Ovary (tissue), 9 donors: Measurements from ENCODE around the gene CLEC4E. TPM values are rescaled to one million over a fixed set of nuclear protein-coding genes. Genes with fewer than 3 reads are reported as not detected.
"Not testable (repeated sequence)": the region's sequence is repeated elsewhere in the genome, so short reads cannot be mapped to it uniquely, and the experiment has no call there.

ENCODE experiments used
- DNase-seq, 5 donors: peaks; one replicate each; pipeline ENCODE4 v3.0.0-alpha.2; 2019 to 2020
- H3K27ac ChIP-seq, 2 donors: fragments of 200-600 bp; one replicate each; pipeline versions ENCODE4 v1.5.1 to v1.8.0; 2019 to 2022
- H3K27me3 ChIP-seq: fragments of 200-600 bp; one replicate; pipeline ENCODE4 v1.8.0; 2022
- H3K36me3 ChIP-seq: fragments of 200-600 bp; sonication (generic); one replicate; pipeline ENCODE4 v1.5.1; 2019
- H3K4me1 ChIP-seq: one replicate; pipeline ENCODE4 v1.8.1; 2013; ENCODE audit warnings: mild to moderate bottlenecking, moderate library complexity; ENCODE audit not compliant: insufficient read depth
- H3K4me3 ChIP-seq: fragments of 200-600 bp; sonication (generic); one replicate; pipeline ENCODE4 v1.5.1; 2017
- H3K9me3 ChIP-seq, 2 donors: fragments of 200-600 bp in 1 of 2; sonication (generic) in 1 of 2; one replicate each; pipeline versions ENCODE4 v1.5.1 to v1.8.1; 2013 to 2019; ENCODE audit warnings: mild to moderate bottlenecking in 1 of 2, moderate library complexity in 1 of 2
- EP300 ChIP-seq: sonication (generic); formaldehyde crosslinking; IDR thresholded peaks from one replicate; pipeline ENCODE4 v1.6.1; 2017; ENCODE audit warnings: antibody characterized with exemption
- POLR2A ChIP-seq: fragments of 450-650 bp; IDR thresholded peaks from one replicate; pipeline ENCODE4 v1.6.1; 2017; ENCODE audit warnings: antibody characterized with exemption, mild to moderate bottlenecking, moderate library complexity
- WGBS, 3 donors: extraction: QIAGEN DNeasy Blood & Tissue Kit in 1 of 3; methylation state at CpG; one replicate each; pipeline versions ENCODE4 v1.1.5 to v1.1.7; 2013 to 2017; 5-methylcytosine and 5-hydroxymethylcytosine counted together
- intact Hi-C, 4 donors: fragments of 100-400 bp; cut with DNase I; formaldehyde crosslinking; loops; one replicate each; pipeline versions ENCODE4 v1.11.0 to v1.15.1; 2022 to 2023
- polyA plus RNA-seq, 2 donors: library from polyadenylated mRNA; stranded (reverse); fragments of 200-250 nt in 1 of 2; fragments of 350-450 nt in 1 of 2; fragmentation: Illumina TruSeq in 1 of 2; extraction: RNeasy Lipid Tissue Mini Kit (QIAGEN cat#74804) in 1 of 2; gene quantifications; one replicate each; pipeline ENCODE4 v1.2.3, GENCODE V29; 2013 to 2014
- total RNA-seq, 7 donors: library from RNA; depleted of rRNA in 2 of 7; stranded (reverse); fragments of >200 nt in 2 of 7; fragmentation: NEBNext Ultra II Directional in 3 of 7; extraction: Animal tissue kit (Norgen Biotek cat#: 25700) in 3 of 7; gene quantifications; one replicate each; pipeline versions ENCODE4 v1.1.0 to v1.2.4, GENCODE V29; 2016 to 2023
- TF ChIP-seq, protein P1 (sequence below), 3 donors: fragments of 450-650 bp in 2 of 3; fragments of 200-600 bp in 1 of 3; IDR thresholded peaks; one replicate each; pipeline versions ENCODE4 v1.5.1 to v1.8.0; 2016 to 2022; ENCODE audit warnings: antibody characterized with exemption in 3 of 3, mild to moderate bottlenecking in 1 of 3
- donor health status: DM: no; HTN: no; CAD: no; lungs with moderate emphysema.
- donor health status: DM: no; HTN: no; CAD: no.
- donor health status: Bipolar disorder and iron deficiency.
- donor health status: DM: yes; HTN: yes; CAD: no.
- donor health status: DM: no; HTN: no; CAD: no.
- donor health status: DM: yes; HTN: yes; CAD: no.

CLEC4E gene
- total and polyA plus RNA-seq, 9 donors: 0.35 to 2.8 (median 0.97) TPM; not detected in 1

DNA sequence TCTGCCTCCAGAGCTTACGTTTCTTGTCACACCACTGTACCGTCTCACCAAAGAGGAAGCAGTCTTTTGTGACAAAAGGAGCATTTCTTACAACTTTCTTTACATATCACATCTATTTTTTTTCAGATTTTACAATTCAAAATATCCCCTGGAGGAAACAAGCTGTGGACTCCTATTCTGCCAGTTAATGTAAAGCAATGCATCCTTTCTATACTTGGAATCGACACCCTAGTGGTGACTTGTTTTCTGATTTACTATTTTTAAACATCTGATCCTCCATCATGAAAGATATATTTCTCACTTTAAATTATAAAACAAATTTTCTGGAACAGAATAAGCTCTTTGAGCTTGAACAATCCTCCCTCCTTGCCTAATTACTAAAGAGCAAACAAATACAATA is 37.2 kb upstream of the CLEC4E start:
- Histone ChIP-seq H3K36me3 (no peaks in the 10 kb centered on the region), H3K9me3 (no peaks in the 10 kb centered on the region), H3K27me3 (no peaks in the 10 kb centered on the region), H3K4me1 (no peaks in the 10 kb centered on the region), H3K27ac (no peak overlapping the region), H3K4me3 (no peak overlapping the region)
- intact Hi-C loops: no loop called here
- TF ChIP-seq POLR2A (no peak), EP300 (no peak)
- TF ChIP-seq, protein P1, sequence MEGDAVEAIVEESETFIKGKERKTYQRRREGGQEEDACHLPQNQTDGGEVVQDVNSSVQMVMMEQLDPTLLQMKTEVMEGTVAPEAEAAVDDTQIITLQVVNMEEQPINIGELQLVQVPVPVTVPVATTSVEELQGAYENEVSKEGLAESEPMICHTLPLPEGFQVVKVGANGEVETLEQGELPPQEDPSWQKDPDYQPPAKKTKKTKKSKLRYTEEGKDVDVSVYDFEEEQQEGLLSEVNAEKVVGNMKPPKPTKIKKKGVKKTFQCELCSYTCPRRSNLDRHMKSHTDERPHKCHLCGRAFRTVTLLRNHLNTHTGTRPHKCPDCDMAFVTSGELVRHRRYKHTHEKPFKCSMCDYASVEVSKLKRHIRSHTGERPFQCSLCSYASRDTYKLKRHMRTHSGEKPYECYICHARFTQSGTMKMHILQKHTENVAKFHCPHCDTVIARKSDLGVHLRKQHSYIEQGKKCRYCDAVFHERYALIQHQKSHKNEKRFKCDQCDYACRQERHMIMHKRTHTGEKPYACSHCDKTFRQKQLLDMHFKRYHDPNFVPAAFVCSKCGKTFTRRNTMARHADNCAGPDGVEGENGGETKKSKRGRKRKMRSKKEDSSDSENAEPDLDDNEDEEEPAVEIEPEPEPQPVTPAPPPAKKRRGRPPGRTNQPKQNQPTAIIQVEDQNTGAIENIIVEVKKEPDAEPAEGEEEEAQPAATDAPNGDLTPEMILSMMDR (IDR thresholded peaks at IDR 0.05): no peak
- 77 to 86% (median 80%) methylated on average over 3 of the region's 3 CpGs for WGBS, 3 donors
- DNase-seq: no peak

DNA sequence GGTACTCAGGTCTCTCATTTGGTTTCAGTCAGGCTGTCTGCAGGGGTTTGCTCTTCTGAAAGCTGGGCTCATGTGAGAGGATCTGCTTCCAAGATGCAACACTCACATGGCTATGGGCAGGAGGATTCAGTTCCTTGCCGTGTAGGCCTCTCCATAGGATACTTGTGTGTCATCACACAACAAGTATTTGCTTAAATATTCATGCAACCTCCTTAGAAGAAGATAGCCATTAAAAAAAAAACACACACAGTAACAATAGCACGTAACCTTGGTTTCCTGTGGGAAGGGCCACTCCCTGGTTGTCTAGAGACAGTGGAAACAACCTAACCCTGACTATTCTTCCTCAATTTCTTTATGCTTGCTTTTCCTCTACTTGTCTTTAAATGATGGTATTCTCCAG is 31.8 kb upstream of the CLEC4E start:
- Histone ChIP-seq H3K27me3 (no peaks in the 10 kb centered on the region), H3K36me3 (no peaks in the 10 kb centered on the region), H3K4me3 (no peak overlapping the region), H3K27ac (no peak overlapping the region), H3K9me3 (no peaks in the 10 kb centered on the region), H3K4me1 (no peaks in the 10 kb centered on the region)
- TF ChIP-seq POLR2A (no peak), EP300 (no peak)
- TF ChIP-seq, protein P1 (IDR thresholded peaks at IDR 0.05): no peak
- DNase-seq: no peak
- WGBS, 3 donors: 41 to 43% (median 42%) methylated on average over 2 of the region's 2 CpGs
- intact Hi-C loops: no loop called here

DNA sequence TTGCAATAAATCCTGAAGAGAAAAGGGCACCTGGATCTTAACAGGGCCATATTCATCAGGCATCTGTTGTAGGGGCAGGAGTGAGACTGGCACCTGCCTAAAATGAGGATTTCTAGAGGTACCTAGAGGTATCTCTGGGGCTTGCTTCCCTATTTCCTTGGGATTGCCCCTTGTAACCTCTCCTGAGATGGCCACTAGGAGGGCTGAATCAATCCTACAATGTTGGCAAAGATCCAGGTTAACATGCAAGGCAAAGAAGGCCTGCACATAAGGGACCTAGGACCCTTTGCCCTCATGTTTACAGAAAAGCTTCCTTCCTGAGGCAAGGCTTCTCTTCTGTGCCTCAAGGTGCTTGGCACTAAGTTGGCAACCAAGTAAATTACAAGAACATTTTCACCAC is 25.8 kb upstream of the CLEC4E start:
- Histone ChIP-seq H3K27ac (no peak overlapping the region), H3K9me3 (no peaks in the 10 kb centered on the region), H3K4me3 (no peak overlapping the region), H3K4me1 (no peaks in the 10 kb centered on the region), H3K36me3 (no peaks in the 10 kb centered on the region), H3K27me3 (no peaks in the 10 kb centered on the region)
- TF ChIP-seq POLR2A: no peak
- TF ChIP-seq, protein P1 (IDR thresholded peaks at IDR 0.05): no peak
- intact Hi-C loops: no loop called here
- DNase-seq: no peak

DNA sequence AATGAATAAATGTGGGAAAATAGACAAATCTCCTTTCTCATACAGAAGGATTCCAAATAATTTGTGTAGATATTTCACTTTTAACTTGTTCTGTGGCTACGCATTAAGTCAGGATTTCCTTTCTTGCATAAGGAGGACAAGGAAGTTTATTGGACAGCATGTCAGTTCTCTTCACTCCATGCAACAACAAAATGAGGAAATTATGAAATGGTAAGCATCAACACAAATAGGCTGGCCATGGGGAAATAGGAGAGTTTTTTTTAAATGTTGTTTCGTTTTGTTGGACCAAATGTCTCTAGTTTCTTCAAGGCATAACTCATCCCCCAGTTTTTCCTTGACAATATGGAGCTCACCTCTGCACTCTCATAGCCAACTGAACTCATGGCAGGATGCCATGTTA is 25.3 kb upstream of the CLEC4E start:
- DNase-seq, H3K27ac ChIP-seq, H3K36me3 ChIP-seq, H3K4me1 ChIP-seq, H3K4me3 ChIP-seq, H3K27me3 ChIP-seq, intact Hi-C loops, H3K9me3 ChIP-seq: not testable (repeated sequence)
- 66 to 73% (median 73%) methylated on average over 2 of the region's 2 CpGs for WGBS, 3 donors

- no peak for DNase-seq
- no peak for TF ChIP-seq POLR2A
Measured at GRCh38 chr12:8564656-8565055, 24.0 kb upstream of the CLEC4E start.

DNA sequence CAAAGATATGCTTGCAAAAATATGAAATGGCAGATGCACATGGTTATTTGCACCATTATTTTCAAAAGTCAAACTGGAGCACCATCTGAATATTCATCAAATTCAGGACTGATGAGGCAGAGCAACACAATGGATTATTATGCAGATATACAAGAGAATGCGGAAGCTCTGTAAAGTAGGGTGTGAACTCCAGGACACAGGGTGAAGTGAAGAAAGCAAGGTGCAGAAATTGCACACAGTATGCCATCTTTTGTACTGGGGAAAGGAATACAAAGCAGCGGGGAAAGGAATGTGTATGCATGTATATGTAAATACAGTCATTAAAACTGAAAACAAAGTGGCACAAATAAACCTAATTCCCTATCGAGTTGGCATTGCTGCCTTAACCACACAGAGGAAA is 22.7 kb upstream of the CLEC4E start:
- no peak overlapping the region for H3K27ac ChIP-seq
- H3K9me3 ChIP-seq: no peaks in the 10 kb centered on the region
- TF ChIP-seq, protein P1 (IDR thresholded peaks at IDR 0.05): no peak
- TF ChIP-seq EP300: no peak
- TF ChIP-seq POLR2A: no peak
- H3K36me3 ChIP-seq: no peaks in the 10 kb centered on the region
- H3K4me1 ChIP-seq: no peaks in the 10 kb centered on the region
- no peak for DNase-seq
- intact Hi-C loops: no loop called here
- 62 to 72% (median 70%) methylated on average over 3 of the region's 3 CpGs for WGBS, 3 donors
- H3K4me3 ChIP-seq: no peak overlapping the region
- H3K27me3 ChIP-seq: no peaks in the 10 kb centered on the region

More at GRCh38 chr12:8564656-8565055, 24.0 kb upstream of the CLEC4E start:
- 56 to 68% (median 64%) methylated on average over 22 of the region's 22 CpGs for WGBS, 3 donors
- Histone ChIP-seq H3K27ac (no peak overlapping the region), H3K4me1 (no peaks in the 10 kb centered on the region), H3K9me3 (no peaks in the 10 kb centered on the region), H3K4me3 (no peak overlapping the region), H3K36me3 (no peaks in the 10 kb centered on the region), H3K27me3 (no peaks in the 10 kb centered on the region)
- intact Hi-C loops: no loop called here
